AG09319 (cell line): ENCODE measurements around the gene DUSP6.

ENCODE experiments used
- DNase-seq: peaks from one replicate; pipeline ENCODE4 v3.0.0-alpha.2; 2010; ENCODE audit warnings: low read depth; ENCODE audit errors: extremely low read depth
- CTCF ChIP-seq: IDR thresholded peaks from 2 replicates; pipeline ENCODE4 v1.5.1; 2011; ENCODE audit warnings: low read depth, mild to moderate bottlenecking, inconsistent platforms, low read length, moderate library complexity

Gene DUSP6

GRCh38 chr12:89352242-89352491 lies 134 bp downstream of the DUSP6 start:
- no peak for DNase-seq
- no peak for TF ChIP-seq CTCF

GRCh38 chr12:89351489-89352241 lies 636 bp downstream of the DUSP6 start:
- TF ChIP-seq CTCF = no peak; the same call in 1 of the 2 replicates
- no peak for DNase-seq

DNA sequence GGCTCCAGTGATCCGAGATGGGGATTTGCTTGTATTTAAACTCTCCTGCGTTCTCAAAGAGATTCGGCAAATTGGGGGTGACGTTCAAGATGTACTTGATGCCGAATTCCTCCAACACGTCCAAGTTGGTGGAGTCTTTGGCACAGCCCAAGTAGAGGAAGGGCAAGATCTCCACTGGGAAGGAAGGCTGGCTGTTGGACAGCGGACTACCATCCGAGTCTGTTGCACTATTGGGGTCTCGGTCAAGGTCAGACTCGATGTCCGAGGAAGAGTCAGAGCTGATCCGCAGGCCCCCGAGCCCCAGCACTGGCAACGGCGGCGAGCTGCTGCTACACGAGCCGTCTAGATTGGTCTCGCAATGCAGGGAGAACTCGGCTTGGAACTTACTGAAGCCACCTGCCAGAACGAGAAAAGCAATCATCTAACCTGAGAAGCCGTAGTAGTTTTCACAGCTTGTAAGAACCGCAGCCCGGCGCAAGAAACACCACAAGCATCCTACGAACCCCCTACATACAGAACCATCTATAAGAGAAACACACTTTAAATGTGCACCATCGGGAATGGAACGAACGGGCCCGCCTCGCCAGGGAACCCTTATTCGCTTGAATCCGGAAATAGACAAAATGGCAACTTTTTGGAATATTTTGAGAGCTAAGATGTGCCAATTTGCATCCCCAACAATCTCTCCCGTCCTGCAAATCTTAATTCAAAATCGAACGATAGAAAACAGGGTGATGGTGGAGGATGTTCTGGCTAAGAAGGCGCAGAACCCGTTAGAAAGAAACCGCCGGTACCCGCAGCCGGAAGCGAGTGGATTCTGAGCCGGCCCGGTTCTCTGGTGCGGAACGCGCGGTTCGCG lies 1.4 kb downstream of the DUSP6 start:
- TF ChIP-seq CTCF = no peak
- DNase-seq = no peak

DNA sequence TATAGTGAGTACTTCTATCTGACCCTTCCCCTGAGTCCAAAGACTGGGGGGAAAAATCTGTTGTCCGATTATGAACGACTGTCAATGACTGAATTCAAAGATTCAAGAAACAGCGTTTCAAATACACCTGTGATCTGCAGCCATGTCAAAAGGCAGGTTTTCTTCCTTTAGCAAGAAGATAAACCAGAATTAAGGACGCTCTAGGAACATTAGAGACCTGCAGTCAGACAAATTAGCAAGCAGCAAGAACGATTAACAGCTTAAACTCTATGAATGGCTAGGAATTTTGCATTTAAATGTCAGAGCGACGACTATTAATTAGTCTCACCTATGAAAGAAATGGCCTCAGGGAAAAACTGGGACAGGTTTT lies 2.1 kb downstream of the DUSP6 start:
- DNase-seq = no peak
- TF ChIP-seq CTCF = no peak

- no peak for DNase-seq
- no peak for TF ChIP-seq CTCF
These were observed 2.5 kb downstream of the DUSP6 start for GRCh38 chr12:89349814-89350213.

DNA sequence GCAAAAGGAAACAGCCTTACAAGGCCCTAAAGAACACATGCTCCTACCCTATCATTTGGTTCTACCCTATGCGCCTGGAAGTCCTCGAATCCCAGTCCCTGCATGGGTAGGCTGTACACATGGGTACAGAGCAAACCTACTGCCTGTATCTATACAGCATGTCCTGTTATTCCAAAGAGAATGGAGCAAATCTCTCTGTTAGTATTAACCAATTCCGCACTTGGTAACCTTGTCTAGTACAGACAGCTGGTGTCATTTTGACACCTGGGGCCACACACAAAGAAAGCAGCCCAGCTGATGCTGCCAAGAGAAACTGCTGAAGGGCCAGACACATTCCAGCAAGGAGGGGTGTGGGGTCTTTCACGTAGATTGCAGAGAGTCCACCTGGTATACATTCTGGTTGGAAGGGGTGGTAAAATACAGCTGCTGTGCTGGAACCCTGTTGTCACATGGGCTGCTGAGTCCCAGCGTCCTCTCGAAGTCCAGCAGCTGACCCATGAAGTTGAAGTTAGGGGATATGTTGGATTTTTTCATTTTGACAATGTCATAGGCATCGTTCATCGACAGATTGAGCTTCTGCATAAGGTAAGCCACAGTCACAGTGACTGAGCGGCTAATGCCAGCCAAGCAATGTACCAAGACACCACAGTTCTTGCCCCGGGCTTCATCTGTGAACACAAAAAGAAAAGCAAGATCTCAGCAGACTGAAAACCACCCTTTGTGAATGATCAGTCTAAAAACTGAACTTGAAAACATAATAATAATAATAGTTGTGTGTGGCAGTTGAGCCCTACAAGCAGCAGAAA lies 3.2 kb downstream of the DUSP6 start:
- TF ChIP-seq CTCF = no peak

More for the DNA sequence above, 3.2 kb downstream of the DUSP6 start:
- no peak for DNase-seq
